ENCODE results near the gene WDR88. TPM values are rescaled to one million over a fixed set of nuclear protein-coding genes. Genes with fewer than 3 reads are reported as not detected.
A peak's percentile ranks its signal among the peaks of the same experiment; 100 is the strongest.

WDR88 gene
- total RNA-seq (ENCODE audit: low replicate concordance), result 0.45 TPM in 1 of 2 replicates, not detected in the other
- long read RNA-seq, result 0 reads

- Mint-ChIP-seq H3K4me3 (no peak within 1 kb of the TSS), H3K4me1 (ENCODE audit: unreplicated experiment) (no peaks in the 10 kb centered on the region), H3K27ac (no peak within 1 kb of the TSS), H3K9me3 (no peaks in the 10 kb centered on the region), H3K36me3 (peaks cover 5% of the 10 kb centered on the region), H3K27me3 (peaks cover 5% of the 10 kb centered on the region)
- no peak for DNase-seq (ENCODE audit: extremely low spot score, unreplicated experiment)
- TF ChIP-seq CTCF (conservative IDR thresholded peaks at IDR 0.05), result no peak
Observed at GRCh38 chr19:33132021-33132420, at the start of gene WDR88. Gene WDR88, plus strand, starts transcription at chr19:33132114. Its CDS starts 56 bp downstream, at chr19:33132170.

GRCh38 chr19:33085570-33086128 lies 46.3 kb upstream of the WDR88 start:
- H3K27me3 Mint-ChIP-seq, result no peaks in the 10 kb centered on the region
- TF ChIP-seq CTCF (conservative IDR thresholded peaks at IDR 0.05), result no peak
- H3K36me3 Mint-ChIP-seq, result peaks cover 10% of the 10 kb centered on the region
- no peaks in the 10 kb centered on the region for H3K9me3 Mint-ChIP-seq
- no peak for DNase-seq (ENCODE audit: extremely low spot score, unreplicated experiment)
- H3K4me3 Mint-ChIP-seq, result no peak overlapping the region
- H3K27ac Mint-ChIP-seq, result no peak overlapping the region
- peaks cover 21% of the 10 kb centered on the region for H3K4me1 Mint-ChIP-seq (ENCODE audit: unreplicated experiment)

- H3K27ac Mint-ChIP-seq, result no peak overlapping the region
- H3K27me3 Mint-ChIP-seq, result no peaks in the 10 kb centered on the region
- no peaks in the 10 kb centered on the region for H3K9me3 Mint-ChIP-seq
- H3K4me1 Mint-ChIP-seq (ENCODE audit: unreplicated experiment), result peaks cover 8% of the 10 kb centered on the region
- no peak for DNase-seq (ENCODE audit: extremely low spot score, unreplicated experiment)
- peaks cover 10% of the 10 kb centered on the region for H3K36me3 Mint-ChIP-seq
- no peak overlapping the region for H3K4me3 Mint-ChIP-seq
- TF ChIP-seq CTCF (conservative IDR thresholded peaks at IDR 0.05), result no peak
Observed at GRCh38 chr19:33086955-33087354, 45.0 kb upstream of the WDR88 start.

GRCh38 chr19:33089010-33089409 lies 42.9 kb upstream of the WDR88 start:
- no peaks in the 10 kb centered on the region for H3K9me3 Mint-ChIP-seq
- H3K36me3 Mint-ChIP-seq, result peaks cover 10% of the 10 kb centered on the region
- no peak for TF ChIP-seq CTCF (conservative IDR thresholded peaks at IDR 0.05)
- H3K27me3 Mint-ChIP-seq, result no peaks in the 10 kb centered on the region
- H3K4me3 Mint-ChIP-seq, result no peak overlapping the region
- DNase-seq (ENCODE audit: extremely low spot score, unreplicated experiment), result no peak
- H3K27ac Mint-ChIP-seq, result peak overlapping the region; percentile 50
- peaks cover 3% of the 10 kb centered on the region for H3K4me1 Mint-ChIP-seq (ENCODE audit: unreplicated experiment)

GRCh38 chr19:33090179-33090578 lies 41.7 kb upstream of the WDR88 start:
- no peaks in the 10 kb centered on the region for H3K9me3 Mint-ChIP-seq
- H3K27me3 Mint-ChIP-seq, result no peaks in the 10 kb centered on the region
- H3K27ac Mint-ChIP-seq, result no peak overlapping the region
- no peak for TF ChIP-seq CTCF (conservative IDR thresholded peaks at IDR 0.05)
- DNase-seq (ENCODE audit: extremely low spot score, unreplicated experiment), result no peak
- no peak overlapping the region for H3K4me3 Mint-ChIP-seq
- H3K4me1 Mint-ChIP-seq (ENCODE audit: unreplicated experiment), result no peaks in the 10 kb centered on the region
- peaks cover 10% of the 10 kb centered on the region for H3K36me3 Mint-ChIP-seq
